ENCODE data around the gene PPT1.
"Not testable (repeated sequence)": the region's sequence is repeated elsewhere in the genome, so short reads cannot be mapped to it uniquely, and the experiment has no call there.

Gene PPT1

DNA sequence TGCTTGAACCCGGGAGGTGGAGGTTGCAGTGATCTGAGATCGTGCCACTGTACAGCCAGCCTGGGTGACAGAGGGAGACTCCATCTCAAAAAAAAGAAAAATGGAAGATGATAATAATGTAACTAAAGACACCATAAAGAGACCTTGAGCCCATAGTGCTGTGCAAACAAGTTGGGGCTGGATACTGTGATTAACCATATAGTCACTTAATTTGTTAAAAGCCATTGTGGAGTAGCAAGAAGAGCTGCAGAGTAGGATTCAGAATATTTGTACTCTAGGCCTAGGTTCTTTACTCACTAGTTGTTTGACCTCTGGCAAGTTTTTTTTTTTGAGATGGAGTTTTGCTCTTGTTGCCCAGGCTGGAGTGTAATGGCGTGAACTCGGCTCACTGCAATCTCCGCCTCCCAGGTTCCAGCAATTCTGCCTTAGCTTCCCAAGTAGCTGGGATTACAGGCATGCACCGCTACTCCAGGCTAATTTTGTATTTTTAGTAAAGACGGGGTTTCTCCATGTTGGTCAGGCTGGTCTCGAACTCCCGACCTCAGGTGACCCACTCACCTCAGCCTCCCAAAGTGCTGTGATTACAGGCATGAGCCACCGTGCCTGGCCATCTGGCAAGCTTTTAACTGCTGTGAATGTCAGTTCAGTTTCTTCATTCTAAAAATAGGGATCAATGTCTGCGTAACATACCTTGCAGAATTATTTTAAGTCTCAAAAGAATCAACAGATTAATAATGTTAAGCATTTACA, 43.7 kb downstream of the PPT1 start:
- DNase-seq, result no peak

- no peak for DNase-seq
These were observed 46.2 kb downstream of the PPT1 start for GRCh38 chr1:40050863-40051262.

- DNase-seq, result no peak
These were observed 47.3 kb downstream of the PPT1 start for GRCh38 chr1:40049725-40050124.

- DNase-seq, result no peak
These were observed 49.3 kb downstream of the PPT1 start for GRCh38 chr1:40047769-40048168.

DNA sequence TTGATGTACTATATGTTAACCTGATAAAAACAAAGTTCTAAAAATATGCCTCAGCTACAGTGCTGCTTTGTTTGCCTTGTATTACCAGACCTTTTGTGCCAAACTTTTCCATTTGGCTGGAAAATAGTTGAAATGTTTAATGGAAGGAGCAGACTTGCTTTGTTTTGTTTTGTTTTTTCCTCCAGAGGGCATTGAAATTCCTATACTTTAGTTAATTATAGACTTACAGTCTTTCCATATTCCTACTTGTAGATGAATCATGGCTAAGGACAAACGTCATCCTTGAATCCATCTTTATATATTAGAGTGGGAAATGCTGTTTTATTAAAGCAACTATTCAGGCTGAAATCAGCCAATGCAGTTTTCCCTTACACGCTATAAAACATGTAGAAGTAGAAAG, 49.8 kb downstream of the PPT1 start:
- no peak for DNase-seq

- no peak for DNase-seq
These were observed 51.3 kb downstream of the PPT1 start for GRCh38 chr1:40045766-40046165.

DNA sequence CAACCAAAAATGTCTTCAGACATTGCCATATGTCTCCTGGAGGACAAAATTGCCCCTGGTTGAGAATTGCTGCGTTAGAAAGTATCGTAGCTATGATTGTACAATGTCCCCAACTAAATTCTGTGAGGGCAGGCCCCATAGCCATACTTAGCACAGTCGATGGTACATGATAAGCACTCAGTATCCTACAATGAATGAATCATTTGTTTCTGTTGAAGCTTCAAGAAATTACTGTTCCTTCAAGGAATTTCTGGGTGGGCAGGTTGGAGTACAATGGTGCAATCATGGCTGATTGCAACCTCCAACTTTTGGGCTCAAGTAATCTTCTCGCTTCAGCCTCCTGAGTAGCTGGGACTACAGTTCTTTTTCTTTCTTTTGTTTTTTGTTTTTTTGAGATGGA, 51.9 kb downstream of the PPT1 start:
- DNase-seq, result peak; percentile 6

GRCh38 chr1:40044110-40044509, 52.9 kb downstream of the PPT1 start:
- DNase-seq, result no peak

GRCh38 chr1:40042341-40042740, 54.7 kb downstream of the PPT1 start:
- DNase-seq, result no peak

GRCh38 chr1:40041466-40041838, 55.6 kb downstream of the PPT1 start:
- no peak for DNase-seq

- peak; percentile 97 for DNase-seq
These were observed 56.3 kb downstream of the PPT1 start, which contains the start of gene CAP1 for GRCh38 chr1:40040511-40041465. Gene CAP1, plus strand, starts transcription at chr1:40040729. Its CDS starts 18,618 bp downstream, at chr1:40059347.

GRCh38 chr1:40039757-40040510, 57.1 kb downstream of the PPT1 start:
- peak; percentile 76 for DNase-seq

GRCh38 chr1:40039245-40039756, 57.8 kb downstream of the PPT1 start:
- DNase-seq, result no peak

GRCh38 chr1:40038697-40039096, 58.4 kb downstream of the PPT1 start:
- DNase-seq, result no peak

GRCh38 chr1:40037254-40037653, 59.8 kb downstream of the PPT1 start:
- not testable (repeated sequence) for DNase-seq

- DNase-seq, result peak; percentile 82
These were observed 60.5 kb downstream of the PPT1 start for GRCh38 chr1:40036574-40036973.

DNA sequence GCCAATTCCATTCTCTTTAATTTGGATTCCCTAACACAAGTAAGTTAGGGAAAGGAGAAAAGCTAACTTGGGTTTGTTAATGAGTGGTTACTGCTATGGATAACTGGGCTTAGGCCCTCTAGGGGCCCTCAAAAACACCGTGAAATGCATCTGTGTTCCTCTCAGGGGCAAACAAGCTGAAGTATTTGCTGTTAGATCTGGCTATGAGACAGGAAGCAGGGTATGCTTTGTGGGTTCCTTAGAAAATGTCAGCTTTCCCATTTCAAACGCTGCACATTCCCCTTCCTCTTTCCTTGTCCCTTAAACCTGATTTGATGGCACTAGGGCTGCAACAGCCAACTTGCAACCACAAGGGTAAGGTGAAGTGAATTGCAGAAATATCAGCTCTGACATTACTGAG, 62.2 kb downstream of the PPT1 start:
- DNase-seq, result no peak

DNA sequence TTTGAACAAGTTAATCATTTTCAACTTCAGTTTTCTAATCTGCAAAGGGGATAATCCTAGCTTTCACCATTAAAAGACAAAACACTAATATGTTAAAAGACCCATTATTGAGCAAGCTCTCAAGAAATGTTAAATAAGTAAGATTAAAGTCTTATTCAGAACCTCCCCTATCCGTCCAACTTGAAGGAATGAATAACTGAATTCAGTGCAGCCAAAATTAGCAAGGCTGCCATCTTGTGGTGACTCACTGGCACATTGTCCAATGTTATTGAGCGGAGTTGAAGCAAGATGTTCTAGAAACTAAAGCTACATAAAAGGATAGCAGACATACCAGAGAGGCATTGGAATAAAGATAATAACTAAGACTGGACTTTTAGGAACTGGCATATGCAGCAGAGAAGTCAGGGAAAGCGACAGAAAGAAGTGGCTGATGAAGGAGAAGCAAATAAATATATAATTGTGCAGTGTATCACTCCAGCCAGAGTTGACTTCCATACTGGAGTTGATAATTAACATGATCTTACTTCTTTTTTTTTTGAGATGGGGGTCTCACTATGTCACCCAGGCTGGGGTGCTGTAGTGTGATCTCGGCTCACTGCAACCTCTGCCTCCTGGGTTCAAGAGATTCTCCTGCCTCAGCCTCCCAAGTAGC, 64.7 kb downstream of the PPT1 start:
- DNase-seq, result peak; percentile 42

- DNase-seq, result no peak
These were observed 66.4 kb downstream of the PPT1 start for GRCh38 chr1:40030528-40031135.

GRCh38 chr1:40029608-40030007, 67.4 kb downstream of the PPT1 start:
- no peak for DNase-seq

DNA sequence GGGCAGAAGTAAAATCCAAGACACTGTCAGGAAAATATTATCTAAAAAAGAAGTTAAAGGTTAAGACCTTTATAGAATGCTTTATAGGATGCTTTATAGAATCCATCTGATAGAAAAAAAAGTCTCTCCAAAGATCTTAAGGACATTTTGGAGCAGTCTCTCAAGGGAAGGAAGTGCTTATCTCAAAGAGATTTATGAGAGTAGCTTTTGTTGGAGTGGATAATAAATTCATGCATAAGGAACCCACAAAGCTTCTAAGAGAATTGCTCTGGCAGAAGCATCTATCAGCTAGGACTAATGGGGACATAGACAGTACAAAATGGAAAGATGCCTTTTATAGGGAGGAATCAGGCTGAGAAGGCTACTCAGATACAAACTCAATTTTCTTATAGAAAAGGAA, 69.4 kb downstream of the PPT1 start:
- no peak for DNase-seq

- no peak for DNase-seq
These were observed 72.4 kb downstream of the PPT1 start for GRCh38 chr1:40024671-40025070.
